Stromal cell of bone marrow (primary cell): ENCODE data around the gene RFX2.
"Not testable (repeated sequence)": the region's sequence is repeated elsewhere in the genome, so short reads cannot be mapped to it uniquely, and the experiment has no call there.

Experiments
- DNase-seq: peaks from one replicate; pipeline ENCODE4 v3.0.0-alpha.2; 2012; ENCODE audit warnings: low read depth

RFX2 gene

GRCh38 chr19:6110360-6110977 lies at the start of gene RFX2:
TSS of gene RFX2 (minus strand) at chr19:6110500. CDS start at chr19:6047496, 63,004 bp downstream.
- DNase-seq = peak; percentile 98

DNA sequence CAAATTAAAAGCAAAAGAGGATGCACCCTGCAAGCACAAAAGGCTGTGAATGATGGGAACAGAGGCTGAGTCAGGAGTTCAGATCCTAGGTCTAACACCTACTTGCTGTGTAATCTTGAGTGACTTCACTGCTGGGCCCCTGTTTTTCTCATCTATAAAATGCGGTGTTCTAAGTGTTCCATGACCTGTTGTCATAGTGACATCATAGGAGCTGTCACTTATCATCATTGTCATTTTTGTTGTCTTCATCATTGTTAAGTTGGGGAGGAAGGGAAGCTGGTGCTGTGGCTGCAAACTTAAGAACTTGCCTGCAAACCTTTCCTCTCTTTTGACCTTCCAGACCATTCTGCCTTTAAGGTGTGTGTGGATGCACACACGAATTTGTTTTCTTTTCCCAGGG lies 45.7 kb upstream of the RFX2 start:
- no peak for DNase-seq

DNA sequence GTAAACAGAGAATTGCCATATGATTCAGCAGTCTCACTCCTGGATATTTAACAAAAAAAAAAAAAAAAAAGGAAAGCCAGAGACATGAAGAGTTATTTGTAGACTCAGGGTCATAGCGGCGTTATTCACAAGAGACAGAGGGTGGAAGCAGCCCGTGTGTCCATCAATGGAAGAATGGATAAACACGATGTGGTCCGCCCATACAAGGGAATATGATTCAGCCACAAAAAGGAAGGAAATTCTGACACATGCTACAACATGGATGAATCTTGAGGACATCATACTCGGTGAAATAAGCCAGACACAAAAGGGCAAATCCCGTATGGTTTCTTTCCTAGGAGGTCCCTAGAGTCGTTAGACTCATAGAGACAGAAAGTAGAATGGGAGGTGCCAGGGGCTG lies 40.0 kb upstream of the RFX2 start:
- no peak for DNase-seq

DNA sequence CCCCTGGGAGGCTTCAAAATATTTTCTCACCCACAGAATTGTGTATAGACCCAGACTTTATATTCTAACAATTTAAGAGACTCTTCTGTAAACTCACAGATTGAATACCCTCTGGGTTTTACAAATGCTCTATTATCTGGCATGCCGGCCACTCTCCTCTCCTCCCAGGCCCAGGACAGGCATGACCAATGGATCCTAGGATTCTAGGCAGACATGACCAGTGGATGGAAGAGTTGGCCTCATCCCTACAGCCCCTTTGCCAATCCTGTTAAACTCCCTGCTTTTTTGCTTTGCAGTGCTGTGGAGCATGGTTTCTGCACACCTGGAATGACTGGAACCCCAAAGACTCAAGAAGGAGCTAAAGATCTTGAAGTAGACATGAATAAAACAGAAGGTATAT lies 30.9 kb upstream of the RFX2 start:
- DNase-seq = no peak

DNA sequence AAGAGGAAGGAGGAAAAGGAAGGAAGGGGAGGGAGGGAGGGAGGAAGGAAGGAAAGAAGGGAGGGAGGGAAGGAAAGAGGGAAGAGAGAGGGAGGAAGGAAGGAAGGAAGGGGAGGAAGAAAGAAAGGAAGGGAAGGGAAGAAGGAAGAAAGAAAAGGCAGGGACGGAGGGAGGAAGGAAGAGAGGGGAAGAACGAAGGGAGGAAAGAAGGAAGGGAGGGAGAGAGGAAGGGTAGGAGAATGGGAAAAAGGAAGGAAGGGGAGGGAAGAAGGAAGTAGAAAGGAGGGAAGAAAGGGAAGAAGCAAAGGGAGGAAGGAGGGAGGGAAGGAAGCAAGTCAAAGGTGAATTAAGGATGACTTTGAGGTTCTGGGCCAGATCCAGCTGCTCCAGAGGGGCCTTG lies 28.2 kb upstream of the RFX2 start:
- no peak for DNase-seq

DNA sequence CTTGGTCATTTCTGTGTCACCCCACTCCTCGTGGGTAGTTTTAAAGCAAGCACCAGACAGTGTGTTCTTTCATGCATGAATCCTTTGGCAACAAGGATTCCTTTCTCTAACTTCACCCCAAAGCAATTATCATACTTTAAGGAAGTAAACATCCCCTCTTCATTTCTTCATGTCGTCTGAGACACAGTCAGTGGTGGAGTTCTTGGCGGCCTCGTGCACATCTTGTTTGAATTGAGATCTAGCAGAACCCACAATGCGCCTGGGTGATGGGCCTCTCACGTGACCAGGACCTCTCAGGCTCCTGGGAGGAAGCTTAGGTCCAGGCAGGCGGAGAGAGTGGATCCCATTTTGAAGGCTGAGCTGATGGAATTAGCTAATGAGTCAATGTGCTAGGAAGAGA lies 27.8 kb upstream of the RFX2 start:
- no peak for DNase-seq

DNA sequence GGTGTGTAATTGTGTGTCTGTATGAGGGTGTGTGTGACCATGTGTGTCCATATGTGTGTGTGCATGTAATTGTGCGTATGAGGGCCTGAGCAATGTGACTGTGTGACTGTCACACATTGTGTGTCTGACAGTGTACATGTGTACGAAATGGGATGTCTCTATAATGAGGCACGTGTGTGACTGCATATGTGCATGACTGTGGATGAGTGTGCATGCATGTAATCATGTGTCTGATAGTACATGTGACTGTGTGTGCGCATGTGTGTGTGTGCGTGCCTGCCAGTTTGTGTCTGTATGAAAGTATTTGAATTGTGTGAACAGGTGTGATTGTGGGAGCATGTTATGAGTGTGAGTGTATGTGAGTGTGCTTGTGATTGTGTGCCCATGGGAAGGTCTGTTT lies 22.9 kb upstream of the RFX2 start:
- no peak for DNase-seq

GRCh38 chr19:6132482-6132881 lies 22.2 kb upstream of the RFX2 start:
- DNase-seq = no peak

GRCh38 chr19:6127716-6128335 lies 17.5 kb upstream of the RFX2 start:
- DNase-seq = no peak

DNA sequence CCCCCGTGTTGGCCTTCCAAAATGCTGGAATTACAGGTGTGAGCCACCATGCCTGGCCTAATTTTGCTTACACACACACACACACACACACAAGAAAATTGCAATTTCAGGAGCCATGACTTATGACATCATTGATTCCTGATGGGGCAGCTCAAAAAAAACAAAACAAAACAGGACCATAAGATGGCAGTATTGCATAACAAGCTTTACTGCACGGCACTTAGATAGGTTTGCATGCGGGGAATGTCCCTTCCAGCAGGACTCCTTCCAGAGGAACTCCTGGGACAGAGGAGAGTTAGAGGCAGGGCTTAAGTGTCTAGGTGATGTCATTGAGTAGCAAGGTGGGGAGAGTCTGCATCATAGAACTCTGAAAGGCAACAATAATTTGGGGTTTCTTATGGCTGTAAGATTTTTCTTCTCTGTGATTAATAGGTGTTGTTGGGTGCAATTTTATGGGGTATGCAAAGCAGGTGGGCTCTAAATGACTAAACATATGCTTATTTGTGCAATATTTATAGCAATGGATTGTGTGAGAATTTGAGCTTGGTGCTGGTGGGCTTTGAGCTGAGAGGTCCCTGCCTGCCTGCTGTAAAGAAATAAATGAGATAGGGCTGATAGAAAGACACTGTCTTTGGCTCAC lies 16.2 kb upstream of the RFX2 start:
- DNase-seq = no peak

GRCh38 chr19:6125571-6125989 lies 15.3 kb upstream of the RFX2 start:
- DNase-seq = peak; percentile 52

- no peak for DNase-seq
These were observed 8.7 kb upstream of the RFX2 start for GRCh38 chr19:6119031-6119430.

GRCh38 chr19:6118043-6118442 lies 7.7 kb upstream of the RFX2 start:
- no peak for DNase-seq

DNA sequence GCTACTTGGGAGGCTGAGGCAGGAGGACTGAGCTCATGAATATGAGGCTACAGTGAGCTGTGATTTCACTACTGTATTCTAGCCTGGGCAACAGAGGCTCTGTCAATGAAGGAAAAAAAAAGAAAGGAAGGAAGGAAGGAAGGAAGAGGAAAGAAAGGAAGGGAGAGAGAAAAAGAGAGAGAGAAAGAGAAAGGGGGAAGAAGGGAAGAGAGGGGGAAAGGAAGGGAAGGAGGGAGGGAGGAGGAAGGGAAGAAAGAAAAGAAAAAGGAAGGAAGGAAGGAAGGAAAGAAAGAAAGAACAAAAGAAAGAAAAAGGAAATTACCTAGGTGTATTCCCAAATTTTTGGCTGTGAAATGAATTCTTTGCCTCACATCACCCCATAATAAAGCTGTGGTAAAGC lies 7.2 kb upstream of the RFX2 start:
- DNase-seq = no peak

GRCh38 chr19:6116749-6117430 lies 6.6 kb upstream of the RFX2 start:
- DNase-seq = no peak

DNA sequence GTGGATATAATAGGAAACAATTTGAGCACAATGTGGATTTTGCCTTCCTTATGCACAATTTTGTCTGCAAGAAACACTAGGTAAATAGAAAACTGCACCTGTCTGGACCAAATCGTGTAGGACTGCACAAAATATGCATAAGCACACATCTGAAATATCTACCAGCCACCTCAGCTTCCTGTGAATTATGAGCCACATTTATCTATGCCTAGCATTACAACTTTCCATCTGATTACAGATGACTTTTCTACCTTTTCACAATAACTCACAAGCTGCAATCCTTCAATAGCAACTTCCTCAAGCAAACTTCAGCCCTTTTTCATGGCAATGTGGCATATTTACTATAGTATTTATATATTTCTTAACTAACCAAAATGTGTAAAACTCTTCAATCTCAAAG lies 5.7 kb upstream of the RFX2 start:
- DNase-seq = no peak

DNA sequence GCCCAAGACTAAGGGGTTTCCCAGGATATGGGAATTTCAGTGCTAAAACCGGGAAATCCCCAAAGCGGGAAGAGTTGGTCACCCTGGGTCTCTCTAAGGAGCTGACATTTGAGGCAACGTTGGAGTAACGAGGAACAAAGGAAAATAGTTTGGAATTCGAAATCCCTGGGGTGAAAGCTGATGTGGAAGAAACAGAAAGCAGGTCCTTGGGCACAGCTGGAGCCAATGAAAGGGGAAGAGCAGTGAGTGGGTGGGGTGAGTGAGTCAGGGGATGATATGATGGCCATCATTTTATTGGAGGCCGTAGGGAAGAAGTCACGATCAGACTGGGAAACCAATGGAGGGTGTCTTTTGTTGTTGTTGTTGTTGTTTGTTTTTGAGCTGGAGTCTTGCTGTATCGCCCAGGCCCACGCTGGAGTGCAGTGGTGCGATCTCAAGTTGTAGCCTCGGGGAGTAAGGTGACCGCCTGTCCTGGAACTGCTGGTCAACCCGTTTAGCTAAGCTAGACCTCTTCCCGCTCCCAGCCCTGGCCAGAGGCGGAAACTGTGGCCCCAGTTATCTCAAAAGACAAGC lies 3.4 kb upstream of the RFX2 start:
- no peak for DNase-seq

DNA sequence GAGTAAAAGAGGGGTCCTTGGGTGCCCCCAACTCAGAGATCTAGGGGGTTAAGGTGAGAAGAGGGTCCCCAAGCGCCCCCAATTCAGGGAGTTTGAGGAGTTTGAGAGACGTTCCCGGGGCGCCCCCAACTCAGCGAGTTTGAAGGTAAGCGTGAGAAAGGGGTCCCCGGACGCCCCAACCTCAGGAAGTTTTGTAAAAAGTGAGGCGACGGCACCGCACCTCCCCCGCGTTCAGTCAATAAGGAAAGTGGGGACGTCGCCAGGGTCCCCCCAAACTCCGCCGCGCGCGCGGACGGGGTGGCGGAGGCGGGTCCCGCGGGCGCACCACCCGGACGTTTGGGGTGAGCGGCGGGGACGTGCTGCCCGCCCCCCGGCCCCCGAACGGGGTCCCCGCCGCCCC lies 353 bp downstream of the RFX2 start:
- DNase-seq = no peak

DNA sequence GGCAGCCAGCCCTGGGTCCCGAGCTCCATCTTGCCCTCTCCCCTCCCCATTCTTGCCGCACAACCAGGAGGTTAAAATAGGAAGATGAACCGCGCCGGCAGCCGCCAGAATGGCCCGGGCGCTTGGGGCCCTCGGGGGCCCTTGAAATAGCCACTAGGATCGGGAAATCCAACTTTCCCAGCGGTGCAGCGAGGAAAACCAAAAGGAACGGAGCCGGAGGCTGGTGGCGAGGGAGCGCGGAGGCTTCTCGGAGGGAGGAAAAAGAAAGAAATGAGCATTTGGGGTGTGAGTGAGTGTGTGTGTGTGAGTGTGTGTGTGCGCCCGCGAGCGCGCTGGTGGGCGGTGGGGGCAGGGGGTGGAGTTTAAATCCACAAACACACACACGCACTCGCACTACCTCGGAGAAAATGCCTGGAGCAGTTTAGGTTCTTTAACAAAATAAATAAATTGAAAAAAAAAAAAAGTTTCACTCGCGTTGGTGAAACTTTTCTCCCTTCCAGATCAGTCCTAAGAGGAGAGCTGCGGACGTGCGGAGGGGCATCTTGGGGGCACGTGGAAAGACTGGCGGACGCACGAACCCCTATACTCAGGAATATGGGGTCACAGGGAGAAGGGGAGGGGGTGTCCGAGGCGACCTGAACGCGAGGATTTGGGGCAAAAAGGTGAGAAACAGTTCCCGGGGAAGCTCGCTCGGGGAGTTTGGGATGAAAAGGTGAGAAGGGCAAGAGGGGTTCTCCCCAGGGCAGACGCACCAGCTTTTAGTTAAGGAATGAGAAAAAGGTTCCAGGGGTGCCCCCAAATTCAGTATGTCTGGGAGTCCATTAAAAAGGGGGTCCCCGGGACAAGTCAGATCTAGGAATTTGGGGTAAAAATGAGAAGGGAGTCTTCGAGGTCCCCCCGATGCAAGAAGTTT lies 1.3 kb downstream of the RFX2 start:
- DNase-seq = no peak

DNA sequence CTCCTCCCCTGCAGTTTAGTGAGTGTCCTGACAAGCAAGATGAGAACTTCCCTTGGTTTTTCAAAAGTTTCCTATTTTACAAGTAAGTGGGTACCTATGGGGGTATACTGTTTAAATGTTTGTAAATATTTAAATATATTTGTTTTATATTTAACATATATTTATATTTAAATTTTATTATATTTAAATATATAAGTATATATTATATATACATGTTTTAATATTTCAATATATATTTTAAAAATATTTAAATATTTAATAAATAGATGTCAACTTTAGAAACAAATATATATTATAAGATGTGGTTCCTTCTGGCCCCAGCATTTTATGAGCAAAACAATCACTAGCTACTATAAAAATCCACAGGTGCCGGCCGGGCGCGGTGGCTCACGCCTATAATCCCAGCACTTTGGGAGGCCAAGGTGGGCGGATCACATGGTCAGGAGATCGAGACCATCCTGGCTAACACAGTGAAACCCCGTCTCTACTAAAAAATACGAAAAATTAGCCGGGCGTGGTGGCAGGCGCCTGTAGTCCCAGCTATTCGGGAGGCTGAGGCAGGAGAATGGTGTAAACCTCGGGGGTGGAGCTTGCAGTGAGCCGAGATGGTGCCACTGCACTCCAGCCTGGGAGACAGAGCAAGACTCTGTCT lies 3.5 kb downstream of the RFX2 start:
- not testable (repeated sequence) for DNase-seq

- no peak for DNase-seq
These were observed 4.9 kb downstream of the RFX2 start for GRCh38 chr19:6105444-6105843.
